B cell (primary cell): ENCODE measurements around the gene RPL7L1.

Experiments used
- CTCF ChIP-seq: fragments of 200-600 bp; IDR thresholded peaks from one replicate; pipeline ENCODE4 v1.8.0; 2022; ENCODE audit warnings: antibody characterized with exemption, mild to moderate bottlenecking
- EZH2 ChIP-seq: IDR thresholded peaks from 2 replicates; pipeline ENCODE4 v1.6.1; 2012; ENCODE audit warnings: borderline replicate concordance, low read depth, mild to moderate bottlenecking, moderate library complexity, low read length; ENCODE audit not compliant: insufficient read depth, poor library complexity, severe bottlenecking

- TF ChIP-seq CTCF (no peak), EZH2 (no peak)
Observed at GRCh38 chr6:42928986-42929820, 49.8 kb downstream of the RPL7L1 start, which contains the start of gene CNPY3.
